Measurements from ENCODE around the gene RNF115.
A peak's percentile ranks its signal among the peaks of the same experiment; 100 is the strongest.

Gene RNF115

DNA sequence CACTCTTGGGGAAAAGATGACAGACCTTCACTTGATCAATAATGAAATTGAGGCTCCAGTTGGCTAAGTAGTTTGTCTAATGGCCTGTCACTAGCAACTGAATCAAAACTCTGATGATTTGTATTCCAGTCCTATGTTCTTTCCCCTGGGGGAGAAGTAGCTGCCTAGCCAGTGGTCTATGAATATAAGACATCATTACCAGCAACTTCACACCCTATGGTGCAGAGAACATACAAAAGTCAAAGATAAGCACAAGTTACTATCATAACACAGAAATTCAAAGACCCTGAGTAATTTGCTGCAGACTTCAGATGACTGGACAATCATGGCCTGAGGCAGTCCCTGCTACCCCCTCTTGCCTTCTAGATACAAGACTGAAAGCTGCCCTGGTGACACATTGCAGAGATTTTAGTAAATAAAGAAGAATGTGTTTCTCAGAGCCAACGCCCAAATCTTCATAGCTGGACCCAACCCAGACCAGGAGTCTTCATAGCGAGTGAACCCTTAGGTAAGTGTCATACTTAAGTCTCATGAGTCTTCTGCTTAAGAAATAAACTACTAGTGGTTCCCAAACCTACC is 117.7 kb downstream of the RNF115 start:
- Histone ChIP-seq H2BK5ac (ENCODE audit: low read depth, low read length, poor library complexity) (peak overlapping the region; percentile 70), H3K27me3 (ENCODE audit: insufficient read depth, low read length) (no peaks in the 10 kb centered on the region), H3K27ac (ENCODE audit: low read depth, low read length) (peak overlapping the region; percentile 95), H4K8ac (ENCODE audit: low read depth, low read length) (no peak overlapping the region), H3K79me1 (ENCODE audit: low read length) (peaks cover 36% of the 10 kb centered on the region), H3K23ac (ENCODE audit: low read length) (no peak overlapping the region), H3K36me3 (ENCODE audit: control insufficient read depth in 1 of 2, insufficient read depth in 2 of 2, low read length in 2 of 2) (no peaks in the 10 kb centered on the region), H3K4ac (ENCODE audit: low read depth, low read length) (no peak overlapping the region), H3K4me2 (ENCODE audit: low read length) (peak overlapping the region; percentile 21), H4K91ac (ENCODE audit: low read depth, low read length) (peak overlapping the region; percentile 85), H2AK5ac (ENCODE audit: low read length) (no peak overlapping the region), H3K9me3 (ENCODE audit: insufficient read depth, low read depth, low read length) (no peaks in the 10 kb centered on the region), H2AFZ (ENCODE audit: insufficient read depth, low read length, poor library complexity) (no peak overlapping the region), H2BK12ac (ENCODE audit: low read length) (no peak overlapping the region), H2BK120ac (ENCODE audit: insufficient read depth, low read length, poor library complexity) (no peak overlapping the region), H3K4me1 (ENCODE audit: control insufficient read depth in 1 of 2, insufficient read depth in 2 of 2, low read length in 2 of 2) (peaks cover 20 to 30% of the 10 kb centered on the region in 2 experiments), H3K79me2 (ENCODE audit: control insufficient read depth, insufficient read depth, low read length, poor library complexity) (peaks cover 9% of the 10 kb centered on the region), H3K14ac (ENCODE audit: low read length) (no peak overlapping the region), H4K12ac (ENCODE audit: low read depth, low read length) (no peak overlapping the region), H3K9ac (ENCODE audit: low read length) (no peak overlapping the region), H3K4me3 (ENCODE audit: low read depth, low read length) (no peak overlapping the region), H3K18ac (ENCODE audit: low read length) (no peak overlapping the region)
- peak; percentile 98 to 99 for DNase-seq
- no CpG with 5 or more reads among the region's 2 CpGs for WGBS (ENCODE audit: extremely low coverage, insufficient coverage, insufficient read length)

DNA sequence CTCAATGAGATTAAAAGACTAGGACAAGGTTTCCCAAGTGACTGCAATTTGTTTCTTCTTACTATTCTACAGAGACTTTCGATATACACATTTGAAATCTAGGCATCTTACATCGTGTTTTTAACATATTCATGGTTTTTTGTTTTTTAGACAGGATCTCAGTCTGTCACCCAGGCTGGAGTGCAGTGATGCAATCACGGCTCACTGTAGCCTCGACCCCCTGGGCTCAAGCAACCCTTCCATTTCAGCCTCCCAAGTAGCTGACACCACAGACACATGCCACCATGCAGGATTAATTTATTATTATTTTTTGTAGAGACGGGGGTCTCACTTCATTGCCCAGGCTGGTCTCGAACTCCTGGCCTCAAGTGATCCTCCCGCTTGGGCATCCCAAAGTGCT is 118.3 kb downstream of the RNF115 start:
- DNase-seq = no peak
- H4K91ac ChIP-seq (ENCODE audit: low read depth, low read length) = peak overlapping the region; percentile 85
- H2BK5ac ChIP-seq (ENCODE audit: low read depth, low read length, poor library complexity) = peak overlapping the region; percentile 70
- H3K4ac ChIP-seq (ENCODE audit: low read depth, low read length) = peak overlapping the region; percentile 27
- no peaks in the 10 kb centered on the region for H3K9me3 ChIP-seq (ENCODE audit: insufficient read depth, low read depth, low read length)
- H3K14ac ChIP-seq (ENCODE audit: low read length) = no peak overlapping the region
- no peaks in the 10 kb centered on the region for H3K27me3 ChIP-seq (ENCODE audit: insufficient read depth, low read length)
- H3K9ac ChIP-seq (ENCODE audit: low read length) = no peak overlapping the region
- peak overlapping the region; percentile 95 for H3K27ac ChIP-seq (ENCODE audit: low read depth, low read length)
- H3K18ac ChIP-seq (ENCODE audit: low read length) = no peak overlapping the region
- peak overlapping the region; percentile 82 for H2BK120ac ChIP-seq (ENCODE audit: insufficient read depth, low read length, poor library complexity)
- H3K36me3 ChIP-seq (ENCODE audit: control insufficient read depth in 1 of 2, insufficient read depth in 2 of 2, low read length in 2 of 2) = no peaks in the 10 kb centered on the region
- H2BK12ac ChIP-seq (ENCODE audit: low read length) = peak overlapping the region; percentile 63
- H2AFZ ChIP-seq (ENCODE audit: insufficient read depth, low read length, poor library complexity) = no peak overlapping the region
- no peak overlapping the region for H3K4me3 ChIP-seq (ENCODE audit: low read depth, low read length)
- peaks cover 20 to 30% of the 10 kb centered on the region in 2 experiments for H3K4me1 ChIP-seq (ENCODE audit: control insufficient read depth in 1 of 2, insufficient read depth in 2 of 2, low read length in 2 of 2)
- H3K23ac ChIP-seq (ENCODE audit: low read length) = no peak overlapping the region
- no CpG with 5 or more reads among the region's 7 CpGs for WGBS (ENCODE audit: extremely low coverage, insufficient coverage, insufficient read length)
- no peak overlapping the region for H2AK5ac ChIP-seq (ENCODE audit: low read length)
- peaks cover 35% of the 10 kb centered on the region for H3K79me1 ChIP-seq (ENCODE audit: low read length)
- peaks cover 9% of the 10 kb centered on the region for H3K79me2 ChIP-seq (ENCODE audit: control insufficient read depth, insufficient read depth, low read length, poor library complexity)
- peak overlapping the region; percentile 45 for H4K8ac ChIP-seq (ENCODE audit: low read depth, low read length)
- no peak overlapping the region for H4K12ac ChIP-seq (ENCODE audit: low read depth, low read length)
- H3K4me2 ChIP-seq (ENCODE audit: low read length) = peak overlapping the region; percentile 21

DNA sequence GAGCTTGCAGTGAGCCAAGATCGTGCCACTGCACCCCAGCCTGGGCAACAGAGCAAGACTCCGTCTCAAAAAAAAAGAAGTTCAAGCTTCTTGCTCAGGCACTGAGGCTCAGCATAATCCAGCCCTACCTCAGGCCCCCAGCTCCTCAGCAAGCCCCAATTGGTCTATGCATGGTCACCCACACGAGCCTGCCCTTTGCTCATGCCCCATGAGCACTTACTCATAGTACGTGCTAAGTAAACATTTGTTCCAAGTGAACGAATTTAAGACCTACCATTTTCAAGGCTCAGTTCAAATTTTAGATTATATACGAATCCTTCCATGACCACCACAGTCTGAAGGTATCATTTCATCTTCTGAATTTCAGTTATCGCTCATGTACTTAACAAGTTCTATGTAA is 121.1 kb downstream of the RNF115 start:
- H2AFZ ChIP-seq (ENCODE audit: insufficient read depth, low read length, poor library complexity) = no peak overlapping the region
- no peak overlapping the region for H3K27ac ChIP-seq (ENCODE audit: low read depth, low read length)
- no peak overlapping the region for H2AK5ac ChIP-seq (ENCODE audit: low read length)
- H4K91ac ChIP-seq (ENCODE audit: low read depth, low read length) = peak overlapping the region; percentile 74
- DNase-seq = no peak
- H2BK120ac ChIP-seq (ENCODE audit: insufficient read depth, low read length, poor library complexity) = no peak overlapping the region
- H3K4me3 ChIP-seq (ENCODE audit: low read depth, low read length) = no peak overlapping the region
- H3K79me2 ChIP-seq (ENCODE audit: control insufficient read depth, insufficient read depth, low read length, poor library complexity) = peaks cover 9% of the 10 kb centered on the region
- H3K4ac ChIP-seq (ENCODE audit: low read depth, low read length) = peak overlapping the region; percentile 34
- H2BK5ac ChIP-seq (ENCODE audit: low read depth, low read length, poor library complexity) = no peak overlapping the region
- no peaks in the 10 kb centered on the region for H3K27me3 ChIP-seq (ENCODE audit: insufficient read depth, low read length)
- no peak overlapping the region for H3K14ac ChIP-seq (ENCODE audit: low read length)
- H3K79me1 ChIP-seq (ENCODE audit: low read length) = peaks cover 30% of the 10 kb centered on the region
- H3K18ac ChIP-seq (ENCODE audit: low read length) = no peak overlapping the region
- no peaks in the 10 kb centered on the region for H3K9me3 ChIP-seq (ENCODE audit: insufficient read depth, low read depth, low read length)
- peak overlapping the region; percentile 7 for H4K8ac ChIP-seq (ENCODE audit: low read depth, low read length)
- H3K4me2 ChIP-seq (ENCODE audit: low read length) = no peak overlapping the region
- H3K36me3 ChIP-seq (ENCODE audit: control insufficient read depth in 1 of 2, insufficient read depth in 2 of 2, low read length in 2 of 2) = no peaks in the 10 kb centered on the region
- H3K9ac ChIP-seq (ENCODE audit: low read length) = no peak overlapping the region
- no CpG with 5 or more reads among the region's 7 CpGs for WGBS (ENCODE audit: extremely low coverage, insufficient coverage, insufficient read length)
- H2BK12ac ChIP-seq (ENCODE audit: low read length) = peak overlapping the region; percentile 42
- H4K12ac ChIP-seq (ENCODE audit: low read depth, low read length) = no peak overlapping the region
- H3K4me1 ChIP-seq (ENCODE audit: control insufficient read depth in 1 of 2, insufficient read depth in 2 of 2, low read length in 2 of 2) = peaks cover 15 to 24% of the 10 kb centered on the region in 2 experiments
- H3K23ac ChIP-seq (ENCODE audit: low read length) = no peak overlapping the region

DNA sequence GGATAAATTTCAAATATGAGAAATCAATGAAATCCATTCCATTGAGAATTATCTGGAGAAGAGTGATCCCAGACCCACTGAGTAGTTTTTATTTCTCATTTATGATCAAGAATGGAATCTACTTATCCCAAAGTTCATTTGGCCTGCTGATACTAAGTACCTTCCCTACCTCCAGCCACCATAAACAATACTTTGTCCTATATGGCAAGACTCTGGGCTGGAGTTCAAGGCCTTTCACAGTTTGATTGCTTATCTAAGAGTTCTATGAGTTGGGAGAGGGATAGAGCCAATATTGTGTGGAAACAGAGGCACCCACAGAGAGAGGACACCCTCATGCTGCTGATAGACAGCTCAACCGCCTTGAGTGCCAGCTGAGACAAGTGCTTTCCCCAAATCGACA is 121.8 kb downstream of the RNF115 start:
- no peak overlapping the region for H2AK5ac ChIP-seq (ENCODE audit: low read length)

More for the DNA sequence above, 121.8 kb downstream of the RNF115 start:
- no peak overlapping the region for H4K12ac ChIP-seq (ENCODE audit: low read depth, low read length)
- WGBS (ENCODE audit: extremely low coverage, insufficient coverage, insufficient read length) = no CpG with 5 or more reads among the region's 2 CpGs
- H3K4ac ChIP-seq (ENCODE audit: low read depth, low read length) = peak overlapping the region; percentile 46
- peak overlapping the region; percentile 89 for H3K14ac ChIP-seq (ENCODE audit: low read length)
- no peaks in the 10 kb centered on the region for H3K36me3 ChIP-seq (ENCODE audit: control insufficient read depth in 1 of 2, insufficient read depth in 2 of 2, low read length in 2 of 2)
- no peaks in the 10 kb centered on the region for H3K9me3 ChIP-seq (ENCODE audit: insufficient read depth, low read depth, low read length)
- H3K79me1 ChIP-seq (ENCODE audit: low read length) = peaks cover 22% of the 10 kb centered on the region
- no peak for DNase-seq
- H3K4me3 ChIP-seq (ENCODE audit: low read depth, low read length) = no peak overlapping the region
- no peak overlapping the region for H3K23ac ChIP-seq (ENCODE audit: low read length)
- peak overlapping the region; percentile 87 for H2BK120ac ChIP-seq (ENCODE audit: insufficient read depth, low read length, poor library complexity)
- peak overlapping the region; percentile 88 for H4K91ac ChIP-seq (ENCODE audit: low read depth, low read length)
- peak overlapping the region; percentile 49 for H2BK5ac ChIP-seq (ENCODE audit: low read depth, low read length, poor library complexity)
- peaks cover 5% of the 10 kb centered on the region for H3K79me2 ChIP-seq (ENCODE audit: control insufficient read depth, insufficient read depth, low read length, poor library complexity)
- H2BK12ac ChIP-seq (ENCODE audit: low read length) = peak overlapping the region; percentile 90
- no peak overlapping the region for H3K4me2 ChIP-seq (ENCODE audit: low read length)
- no peaks in the 10 kb centered on the region for H3K27me3 ChIP-seq (ENCODE audit: insufficient read depth, low read length)
- H4K8ac ChIP-seq (ENCODE audit: low read depth, low read length) = no peak overlapping the region
- H2AFZ ChIP-seq (ENCODE audit: insufficient read depth, low read length, poor library complexity) = peak overlapping the region; percentile 62
- peak overlapping the region; percentile 39 for H3K27ac ChIP-seq (ENCODE audit: low read depth, low read length)
- peaks cover 7 to 16% of the 10 kb centered on the region in 2 experiments for H3K4me1 ChIP-seq (ENCODE audit: control insufficient read depth in 1 of 2, insufficient read depth in 2 of 2, low read length in 2 of 2)
- no peak overlapping the region for H3K9ac ChIP-seq (ENCODE audit: low read length)
- peak overlapping the region; percentile 46 for H3K18ac ChIP-seq (ENCODE audit: low read length)

All from trophoblast cell (in vitro differentiated cells and primary cell).